Endothelial cell of umbilical vein (primary cell): ENCODE measurements around the gene NLGN1.

Experiments used
- POLR2A ChIP-seq: IDR thresholded peaks from 2 replicates; pipeline ENCODE4 v1.6.1; 2012; ENCODE audit warnings: low read depth, mild to moderate bottlenecking, control low read depth, low read length
- TF ChIP-seq, protein P1 (sequence below), 2 donors: IDR thresholded peaks; 1 replicate in 1 of 2; 2 replicates in 1 of 2; pipeline ENCODE4 v1.5.1; 2011; ENCODE audit warnings: low read length in 2 of 2, mild to moderate bottlenecking in 2 of 2, moderate library complexity in 2 of 2, control low read depth in 1 of 2, inconsistent platforms in 1 of 2, low read depth in 1 of 2; ENCODE audit not compliant: insufficient read depth in 1 of 2; ENCODE audit errors: extremely low read depth in 1 of 2

DNA sequence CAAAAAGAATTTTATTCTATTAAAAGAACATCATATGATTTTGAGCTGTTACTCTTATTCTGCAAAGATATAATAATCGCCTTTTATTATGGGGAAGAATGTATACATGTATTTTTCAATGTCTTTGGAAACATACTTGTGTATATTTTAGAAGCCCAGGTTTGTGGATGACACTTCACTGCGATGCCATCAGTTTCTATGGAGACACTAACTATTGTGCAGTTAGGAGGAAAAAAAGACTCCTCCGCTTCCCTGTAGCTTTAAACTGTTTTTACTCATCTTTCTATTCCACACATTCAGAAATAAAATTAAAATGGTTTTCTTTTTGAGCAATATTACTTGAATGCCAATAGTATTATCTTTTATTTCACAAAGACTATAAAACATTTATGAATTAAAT lies 305.0 kb downstream of the NLGN1 start:
- TF ChIP-seq, protein P1, sequence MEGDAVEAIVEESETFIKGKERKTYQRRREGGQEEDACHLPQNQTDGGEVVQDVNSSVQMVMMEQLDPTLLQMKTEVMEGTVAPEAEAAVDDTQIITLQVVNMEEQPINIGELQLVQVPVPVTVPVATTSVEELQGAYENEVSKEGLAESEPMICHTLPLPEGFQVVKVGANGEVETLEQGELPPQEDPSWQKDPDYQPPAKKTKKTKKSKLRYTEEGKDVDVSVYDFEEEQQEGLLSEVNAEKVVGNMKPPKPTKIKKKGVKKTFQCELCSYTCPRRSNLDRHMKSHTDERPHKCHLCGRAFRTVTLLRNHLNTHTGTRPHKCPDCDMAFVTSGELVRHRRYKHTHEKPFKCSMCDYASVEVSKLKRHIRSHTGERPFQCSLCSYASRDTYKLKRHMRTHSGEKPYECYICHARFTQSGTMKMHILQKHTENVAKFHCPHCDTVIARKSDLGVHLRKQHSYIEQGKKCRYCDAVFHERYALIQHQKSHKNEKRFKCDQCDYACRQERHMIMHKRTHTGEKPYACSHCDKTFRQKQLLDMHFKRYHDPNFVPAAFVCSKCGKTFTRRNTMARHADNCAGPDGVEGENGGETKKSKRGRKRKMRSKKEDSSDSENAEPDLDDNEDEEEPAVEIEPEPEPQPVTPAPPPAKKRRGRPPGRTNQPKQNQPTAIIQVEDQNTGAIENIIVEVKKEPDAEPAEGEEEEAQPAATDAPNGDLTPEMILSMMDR (IDR thresholded peaks at IDR 0.05; ENCODE audit: extremely low read depth in 1 of 2, insufficient read depth in 1 of 2, low read depth in 1 of 2, low read length in 2 of 2) = no peak
- no peak for TF ChIP-seq POLR2A
